Renal cortex interstitium (tissue), 11 donors: Measurements from ENCODE around the gene NEK5. TPM values are rescaled to one million over a fixed set of nuclear protein-coding genes. Genes with fewer than 3 reads are reported as not detected.

Experiments used
- DNase-seq, 11 donors: peaks; one replicate each; pipeline ENCODE4 v3.0.0-alpha.2; 2013; ENCODE audit warnings: low read depth in 9 of 11, low spot score in 4 of 11; ENCODE audit errors: extremely low read depth in 1 of 11
- polyA plus RNA-seq, 3 donors: library from polyadenylated mRNA; unstranded; fragments of 120-200 nt; gene quantifications; one replicate each; pipeline ENCODE4 v1.2.1, GENCODE V29; 2013; ENCODE audit not compliant: insufficient read length in 3 of 3

NEK5 gene
- polyA plus RNA-seq, 3 donors, result 3.0 to 6.4 (median 4.3) TPM

DNA sequence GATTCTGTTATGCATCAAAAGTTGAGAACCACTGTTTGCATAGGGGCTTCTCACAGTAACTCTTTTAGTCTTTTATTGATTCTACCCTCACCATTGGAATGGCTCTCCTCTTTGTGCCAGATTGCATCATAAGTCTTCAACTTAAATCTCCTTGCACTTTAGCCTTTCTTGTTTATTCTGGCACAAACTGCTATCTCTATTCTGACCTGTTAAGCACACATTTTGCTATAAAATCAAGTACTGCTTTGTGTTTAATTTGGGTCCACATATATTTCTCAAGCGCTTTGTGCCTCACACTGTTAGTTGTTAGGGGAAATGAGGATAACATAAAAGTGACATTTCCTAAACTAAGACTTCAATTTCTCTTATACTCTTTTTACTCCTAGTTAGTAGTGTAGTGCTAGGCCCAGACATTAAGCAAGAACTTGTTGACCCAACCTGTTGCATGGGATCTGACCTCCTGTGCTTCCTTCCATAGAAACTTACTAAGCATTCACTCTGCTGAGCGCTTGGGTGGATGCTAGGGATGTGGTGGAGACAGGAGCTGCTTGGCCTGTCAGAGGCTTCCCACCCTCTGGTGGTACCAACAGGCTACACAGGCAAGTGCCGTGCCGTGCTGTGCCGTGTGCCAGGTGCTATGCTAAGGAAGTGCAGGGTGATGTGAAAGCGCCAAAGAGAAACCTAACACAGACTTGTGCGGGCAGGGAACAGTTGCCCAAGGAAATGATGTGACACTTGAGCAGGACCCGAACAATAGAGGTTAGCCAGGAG, 103.2 kb downstream of the NEK5 start:
- no peak for DNase-seq

DNA sequence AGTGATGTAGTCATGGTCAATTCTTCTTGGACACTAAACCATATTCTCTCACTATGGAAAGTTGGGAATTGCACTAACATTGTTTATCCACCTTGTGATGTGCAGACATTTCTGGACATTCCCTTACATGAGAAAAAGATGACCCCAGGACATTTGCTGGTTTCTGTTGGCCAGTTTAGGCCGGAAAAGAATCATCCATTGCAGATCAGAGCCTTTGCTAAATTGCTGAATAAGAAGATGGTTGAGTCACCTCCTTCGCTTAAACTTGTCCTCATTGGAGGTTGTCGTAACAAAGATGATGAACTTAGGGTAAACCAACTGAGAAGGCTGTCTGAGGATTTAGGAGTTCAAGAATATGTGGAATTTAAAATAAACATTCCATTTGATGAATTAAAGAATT, 104.4 kb downstream of the NEK5 start, which contains the start of gene UTP14C:
UTP14C (plus strand) TSS at position 211 of the 400 bp plus-strand sequence. CDS start 4,114 bp downstream, outside the sequence.
- DNase-seq, result no peak

DNA sequence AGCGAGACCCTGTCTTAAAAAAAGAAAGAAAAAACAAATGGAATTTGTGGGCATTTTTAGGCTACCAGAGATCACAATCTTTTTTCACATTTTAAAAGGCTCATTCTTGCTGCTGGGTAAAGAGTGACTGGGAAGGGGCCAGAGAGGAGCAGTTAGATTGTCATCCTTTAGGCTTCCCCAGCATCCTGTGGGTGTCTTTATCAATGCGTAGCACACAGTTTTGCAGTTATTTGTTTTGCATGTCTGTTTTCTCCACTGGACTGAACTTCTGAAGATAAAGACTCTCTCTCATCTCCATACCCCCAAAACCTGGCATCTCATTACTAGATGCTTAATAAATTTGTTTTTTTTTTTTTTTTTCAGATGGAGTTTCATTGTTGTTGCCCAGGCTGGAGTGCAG, 106.5 kb downstream of the NEK5 start:
- no peak for DNase-seq

DNA sequence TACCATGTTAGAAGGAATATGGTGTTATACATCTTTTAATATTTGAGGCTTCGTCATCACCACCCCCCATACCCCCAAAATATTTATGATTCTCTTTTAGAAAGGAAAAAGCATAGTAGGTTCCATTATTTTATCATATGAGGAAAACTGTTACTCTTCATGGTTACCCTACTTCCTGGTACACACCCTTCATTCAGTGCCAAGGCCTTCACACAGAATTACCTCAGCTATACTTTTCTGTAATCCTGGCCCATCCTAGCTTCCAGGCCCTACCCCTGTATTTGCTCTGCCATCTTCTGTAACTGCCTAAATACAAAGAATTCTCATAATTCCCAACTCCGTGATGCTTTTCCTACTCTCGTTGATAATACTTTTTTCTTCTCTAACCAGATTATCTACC, 108.7 kb downstream of the NEK5 start:
- DNase-seq, result no peak

DNA sequence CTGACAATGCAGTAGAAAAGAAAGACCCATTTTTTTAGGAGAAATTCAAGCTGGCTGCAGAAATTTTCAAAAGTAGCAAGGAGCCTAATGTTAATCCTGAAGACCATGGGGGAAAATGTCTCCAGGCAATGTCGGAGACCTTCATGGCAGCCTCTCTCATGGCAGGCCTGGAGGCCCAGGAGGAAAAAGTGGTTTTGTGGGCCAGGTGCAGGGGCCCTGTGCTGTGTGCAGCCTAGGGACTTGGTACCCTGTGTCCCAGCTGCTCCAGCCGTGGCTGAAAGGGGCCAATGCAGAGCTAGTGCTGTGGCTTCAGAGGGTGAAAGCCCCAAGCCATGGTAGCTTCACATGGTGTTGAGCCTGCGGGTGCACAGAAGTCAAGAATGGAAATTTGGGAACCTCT, 112.6 kb downstream of the NEK5 start:
- no peak for DNase-seq

DNA sequence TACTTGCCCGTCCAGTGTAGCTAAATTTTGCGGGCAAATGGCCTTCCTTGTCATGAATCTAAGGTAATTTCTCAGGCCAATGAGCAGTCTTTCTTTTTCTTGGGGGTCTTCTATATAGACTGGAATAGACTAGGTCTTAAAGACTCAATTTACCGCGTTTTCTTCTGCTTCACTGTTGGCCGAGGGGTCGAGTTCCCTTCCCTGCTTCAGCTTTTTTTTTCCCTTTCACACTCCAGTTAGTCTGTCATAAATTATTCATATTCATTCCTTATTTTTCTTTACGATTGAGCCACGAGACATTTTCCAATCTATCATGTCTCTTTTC, 116.4 kb downstream of the NEK5 start:
- no peak for DNase-seq

DNA sequence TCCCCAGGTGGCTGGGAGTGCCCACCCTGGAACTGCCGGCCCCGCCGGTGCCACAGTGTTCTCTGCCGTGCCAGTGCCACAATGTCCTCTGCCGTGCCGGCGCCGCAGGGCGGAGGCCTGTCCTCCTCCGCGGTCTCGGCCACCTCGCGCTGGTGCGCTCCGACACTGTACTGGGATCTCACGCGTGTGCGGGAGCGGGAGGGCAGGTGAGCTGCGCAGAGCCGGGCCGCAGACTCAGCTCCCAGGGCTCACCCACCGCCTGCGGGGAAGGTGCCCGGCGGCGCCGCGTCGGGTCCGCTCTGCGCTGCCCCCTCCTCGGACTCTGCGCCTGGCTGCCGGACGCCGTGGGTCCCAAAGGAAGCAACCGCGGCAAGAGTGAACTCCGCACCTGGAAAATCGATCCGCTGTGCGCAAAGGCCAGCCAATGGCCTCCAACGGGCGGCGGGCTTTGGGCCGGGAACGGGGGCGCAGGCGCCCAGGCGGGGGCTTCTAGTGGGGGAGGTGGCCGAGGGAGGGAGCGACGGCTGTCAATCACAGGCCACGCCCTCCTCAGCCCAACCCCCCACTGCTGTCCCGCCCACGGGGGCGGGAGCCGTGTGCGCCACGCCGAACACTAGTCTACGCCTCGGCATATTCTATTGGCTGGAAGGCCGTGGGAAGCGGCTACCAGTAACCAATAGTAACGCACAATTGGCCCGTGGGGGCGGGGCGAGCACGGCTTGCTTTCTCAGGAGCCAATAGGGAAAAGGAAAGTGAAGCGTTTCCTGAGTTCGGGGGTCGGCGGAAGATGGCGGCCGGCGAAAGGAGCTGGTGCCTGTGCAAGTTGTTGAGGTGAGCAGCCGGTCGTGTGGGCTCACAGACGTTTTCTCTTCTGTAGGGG, 117.0 kb downstream of the NEK5 start, which contains the start of gene ALG11:
ALG11 (plus strand) TSS at position 767 of the 880 bp plus-strand sequence; CDS start at position 788, 21 bp downstream.
- DNase-seq, result peak; percentile 95 to 99 (median 97)

DNA sequence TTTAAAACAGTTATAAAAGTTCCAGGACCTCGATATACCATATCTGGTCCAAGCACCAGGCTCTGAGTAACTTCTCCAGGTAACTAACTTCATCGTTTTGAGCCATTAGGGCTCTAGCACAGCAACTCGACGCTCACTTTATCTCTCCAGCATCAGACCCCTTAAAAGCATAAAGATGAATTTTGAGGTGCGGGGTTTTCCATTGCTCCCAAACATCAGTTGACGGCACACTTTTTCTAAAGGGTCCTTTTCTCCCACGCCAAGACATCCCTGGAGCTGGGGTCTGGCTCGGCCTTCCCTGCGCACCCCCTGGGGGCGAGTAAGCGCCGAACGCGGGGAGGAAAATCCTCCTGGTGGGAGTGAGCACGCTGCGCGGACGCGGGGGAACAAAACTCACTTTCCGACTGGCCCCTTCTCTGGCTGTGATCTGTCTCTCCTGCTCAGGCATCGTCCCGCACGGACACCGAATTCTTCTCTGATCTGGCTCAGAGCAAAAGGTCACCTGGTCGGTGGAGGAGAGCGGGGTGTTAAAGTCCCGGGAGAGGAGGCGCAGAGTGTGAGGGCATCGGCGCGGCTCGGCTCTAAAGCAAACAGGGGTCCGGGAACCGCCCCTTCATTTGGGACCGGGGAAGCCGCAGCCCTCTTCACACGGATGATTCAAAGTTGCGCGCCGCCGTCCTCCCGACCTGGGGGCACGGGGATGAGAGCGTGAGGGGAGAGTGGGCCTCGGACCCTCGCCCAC, 117.8 kb downstream of the NEK5 start, which contains the start of gene ATP7B:
ATP7B (minus strand) TSS at position 561 of the 742 bp plus-strand sequence; CDS start at position 448, 113 bp downstream.
- peak in 2 of 11 donors; percentile 12 to 27 for DNase-seq

DNA sequence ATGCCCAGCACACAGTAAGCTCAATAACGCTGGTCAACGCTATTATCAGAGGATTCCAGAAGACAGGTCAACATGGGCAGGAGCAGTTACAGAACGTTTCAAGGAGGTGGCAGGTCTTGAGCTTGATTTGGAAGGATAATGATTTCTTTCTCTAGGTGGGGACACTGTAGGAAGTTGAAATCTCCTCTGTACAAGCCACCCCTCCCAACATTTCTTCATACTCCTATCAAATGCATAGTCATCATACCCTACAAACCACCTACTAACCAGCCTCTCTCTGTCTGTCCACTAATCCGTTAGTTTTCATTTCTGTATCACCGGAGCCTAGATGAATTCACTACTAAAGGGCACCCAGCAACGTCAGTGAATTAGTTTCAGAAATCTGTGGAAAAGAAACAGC, 118.9 kb downstream of the NEK5 start:
- no peak for DNase-seq

DNA sequence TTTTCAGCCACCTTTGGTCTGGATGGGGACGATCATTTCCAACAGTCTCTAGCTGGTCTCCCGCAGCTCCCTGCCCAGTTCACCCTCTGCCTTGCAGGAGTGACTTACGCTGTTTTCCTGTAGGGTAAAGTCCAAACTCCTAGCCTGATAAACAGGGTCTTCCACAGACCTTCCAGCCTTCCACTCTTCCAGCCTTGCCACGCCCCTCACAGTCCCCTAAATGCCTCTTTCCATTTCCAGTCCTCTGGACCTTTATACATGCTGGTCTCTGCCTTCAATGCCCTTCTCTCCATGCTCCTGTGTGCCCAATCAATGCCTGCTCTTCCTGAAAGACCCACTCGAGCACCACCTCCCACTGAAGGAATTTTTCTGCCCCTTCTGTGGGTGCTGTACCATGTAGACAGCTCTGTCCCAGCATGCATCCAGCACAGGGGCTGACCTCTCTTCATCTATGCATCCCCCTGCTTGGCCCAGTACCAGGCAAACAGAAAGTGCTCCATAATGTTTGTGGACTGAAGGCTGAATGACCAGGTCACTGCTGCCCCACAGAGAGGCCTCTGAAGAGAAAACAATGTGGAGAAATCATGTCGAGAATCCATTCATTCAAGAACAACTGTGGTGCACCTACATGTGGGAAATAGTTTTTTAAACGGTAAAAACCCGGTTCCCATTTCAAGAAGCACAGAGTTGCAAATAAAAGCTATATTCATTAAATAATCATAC, 122.2 kb downstream of the NEK5 start:
- DNase-seq, result no peak

DNA sequence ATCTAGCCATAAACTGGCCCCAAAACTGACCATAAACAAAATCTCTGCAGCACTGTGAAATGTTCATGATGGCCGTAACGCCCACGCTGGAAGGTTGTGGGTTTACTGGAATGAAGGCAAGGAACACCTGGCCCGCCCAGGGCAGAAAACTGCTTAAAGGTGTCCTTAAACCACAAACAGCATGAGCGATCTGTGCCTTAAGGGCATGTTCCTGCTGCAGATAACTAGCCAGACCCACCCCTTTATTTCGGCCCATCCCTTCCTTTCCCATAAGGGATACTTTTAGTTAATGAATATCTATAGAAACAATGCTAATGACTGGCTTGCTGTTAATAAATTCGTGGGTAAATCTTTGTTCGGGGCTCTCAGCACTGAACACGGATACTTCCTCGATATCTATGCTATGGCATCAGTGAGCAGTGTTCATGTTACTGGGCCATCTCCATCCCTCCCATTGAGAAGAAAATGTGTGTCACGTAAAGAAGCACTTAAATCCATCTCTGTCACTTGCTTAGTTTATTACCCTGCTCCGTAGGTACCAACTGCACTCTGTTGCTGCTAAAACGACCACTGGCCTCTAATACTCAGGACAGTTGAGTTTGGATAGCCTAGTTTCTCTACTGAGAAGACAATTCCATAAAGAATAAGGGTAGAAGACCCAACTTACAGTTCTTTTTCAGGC, 122.9 kb downstream of the NEK5 start:
- DNase-seq, result no peak

DNA sequence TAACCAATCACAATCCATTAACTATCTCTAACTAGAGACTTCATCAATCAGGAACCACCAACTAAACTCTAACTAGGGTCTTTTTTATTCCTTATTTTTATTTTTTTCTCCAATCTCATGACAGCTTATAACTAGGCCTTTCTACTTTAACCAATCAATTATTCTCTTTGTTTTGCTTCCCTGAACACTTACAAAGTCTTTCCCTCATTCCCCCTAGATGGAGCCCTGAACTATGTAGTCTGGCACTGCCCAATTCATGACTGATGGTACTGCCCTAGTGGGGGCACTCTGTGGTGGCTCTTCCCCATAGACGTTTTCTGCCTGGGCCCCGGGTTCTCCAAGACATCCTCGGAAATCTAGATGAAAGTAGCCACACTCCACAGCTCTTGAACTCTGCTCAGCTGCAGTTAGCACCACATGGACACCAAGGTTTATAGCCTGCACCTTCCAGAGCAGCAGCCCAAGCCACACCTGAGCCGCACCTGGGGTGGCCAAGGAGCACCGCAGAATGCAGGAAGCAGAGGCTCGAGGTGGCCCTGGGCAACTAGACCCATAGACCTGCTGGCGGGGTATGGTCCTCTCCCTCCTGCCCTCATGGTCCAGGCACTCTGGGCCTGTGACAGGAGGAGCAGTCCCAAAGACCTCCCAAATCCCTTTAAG, 124.2 kb downstream of the NEK5 start:
- DNase-seq, result no peak

DNA sequence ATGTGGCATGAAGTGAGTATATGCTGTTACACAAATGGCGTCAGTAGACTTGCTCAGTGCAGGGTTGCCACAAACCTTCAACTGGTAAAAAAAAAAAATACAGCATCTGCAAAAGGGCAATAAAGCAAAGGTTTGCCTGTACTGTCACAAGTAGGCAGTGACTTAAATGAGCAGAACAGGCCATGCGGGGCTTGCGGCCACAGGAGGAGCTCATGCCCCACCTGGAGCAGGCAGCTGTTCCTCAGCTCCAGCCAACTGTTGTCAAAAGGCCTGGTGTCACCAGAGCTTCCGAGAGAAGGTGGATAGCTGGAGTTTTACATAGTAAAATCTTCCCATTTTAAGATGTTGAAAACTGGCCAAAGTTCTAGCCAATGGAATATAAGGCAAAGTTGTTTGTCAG, 125.3 kb downstream of the NEK5 start:
- no peak for DNase-seq

DNA sequence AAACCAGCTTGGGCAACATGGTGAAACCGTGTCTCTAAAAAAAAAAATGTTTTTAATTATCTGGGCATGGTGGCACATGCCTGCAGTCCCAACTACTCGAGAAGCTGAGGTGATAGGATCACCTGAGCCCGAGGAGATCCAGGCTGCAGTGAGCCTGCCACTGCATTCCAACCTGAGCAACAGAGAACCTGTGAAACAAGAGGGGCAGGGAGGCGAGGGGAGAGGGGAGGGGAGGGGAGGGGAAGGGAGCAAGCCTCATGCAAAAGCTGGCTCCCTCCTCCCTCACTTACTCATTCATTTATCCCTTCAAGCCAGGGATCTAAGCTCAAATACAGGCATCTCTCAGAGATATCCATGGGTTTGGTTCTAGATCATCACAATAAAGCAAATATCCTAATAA, 126.5 kb downstream of the NEK5 start:
- no peak for DNase-seq

DNA sequence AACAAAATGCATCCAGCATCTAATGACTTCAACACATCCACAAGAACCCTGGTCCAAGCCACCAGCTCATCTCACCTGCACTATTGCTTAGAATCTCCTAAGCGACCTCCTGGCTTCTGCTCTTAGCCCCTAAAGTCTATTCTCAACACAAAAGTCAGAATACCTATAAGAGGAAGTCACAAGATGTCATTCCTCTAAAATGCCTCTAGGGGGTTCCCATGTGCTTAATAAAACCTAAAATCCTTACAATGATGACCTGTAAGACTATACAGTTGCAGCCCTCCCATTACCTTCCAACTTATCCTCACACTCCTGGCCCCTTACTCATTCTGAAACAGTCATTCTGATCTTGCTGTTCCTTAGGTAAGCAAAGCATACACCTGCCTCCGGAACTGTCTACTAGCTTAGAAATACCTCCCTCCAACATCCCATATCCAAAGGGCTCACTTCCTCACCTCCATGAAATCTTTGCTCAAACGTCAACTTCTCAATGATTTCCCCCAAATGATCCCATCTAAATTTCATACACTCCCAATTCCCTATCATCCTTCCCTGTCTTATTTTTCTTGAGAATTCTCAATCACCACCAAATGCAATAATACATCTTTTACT, 127.6 kb downstream of the NEK5 start:
- DNase-seq, result no peak

DNA sequence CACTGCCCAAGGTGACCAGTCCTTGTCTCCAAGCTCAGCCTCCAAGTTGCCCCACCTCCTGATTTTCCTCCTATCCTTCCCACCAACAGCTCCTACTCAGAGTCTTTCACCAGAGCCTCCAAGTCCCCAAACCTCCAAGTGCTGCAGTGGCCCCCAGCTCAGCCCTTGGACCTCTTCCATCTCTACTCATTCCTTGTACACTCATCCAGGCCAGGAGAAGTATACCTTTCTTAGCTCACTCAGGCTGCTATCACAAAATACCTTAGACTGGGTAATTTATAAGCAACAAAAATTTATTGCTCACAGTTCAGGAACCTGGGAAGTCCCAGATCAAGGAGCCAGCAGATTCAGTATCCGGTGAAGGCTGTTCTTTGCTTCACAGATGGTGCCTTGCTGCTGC, 129.0 kb downstream of the NEK5 start:
- DNase-seq, result no peak

DNA sequence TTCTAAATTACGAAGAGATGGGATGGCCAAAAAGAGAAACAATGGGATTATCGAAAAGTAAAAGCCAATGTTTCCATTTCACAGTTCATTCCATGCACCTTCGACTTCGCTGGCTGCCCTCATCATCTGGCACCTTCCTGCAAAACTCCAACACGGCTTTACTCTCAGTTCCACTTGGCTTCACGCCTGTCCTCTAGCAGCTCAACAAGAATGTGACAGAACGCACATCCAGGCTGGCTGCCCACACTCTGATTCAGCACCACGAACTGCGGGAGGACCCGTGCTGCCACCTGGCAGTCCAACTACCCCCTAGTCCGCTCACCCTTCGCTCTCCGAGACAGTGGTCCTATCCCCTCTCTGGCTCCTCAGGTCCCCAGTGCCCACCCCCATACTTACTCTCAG, 129.4 kb downstream of the NEK5 start:
- peak in 1 of 11 donors; percentile 19 for DNase-seq
